A673 (cell line): ENCODE measurements around the gene KCNMA1. TPM values are rescaled to one million over a fixed set of nuclear protein-coding genes. Genes with fewer than 3 reads are reported as not detected.
A peak's percentile ranks its signal among the peaks of the same experiment; 100 is the strongest.

Source experiments
- BruUV-seq: library from RNA; stranded (reverse); fragments of 400-500 nt; replicated peaks from 2 replicates; lab custom pipeline; 2021; lab: Mats Ljungman, UMichigan
- CTCF ChIA-PET: fragments of 300-600 bp; sonication (Branson Sonifier 250); formaldehyde crosslinking; loops from one replicate; lab custom pipeline; 2022; ENCODE audit warnings: antibody characterized with exemption; lab: Charles Lee
- POLR2A ChIA-PET: fragments of 300-600 bp; sonication (Branson Sonifier 250); formaldehyde crosslinking; loops from one replicate; lab custom pipeline; 2022; ENCODE audit warnings: antibody characterized with exemption; ENCODE audit not compliant: low non-redundant PET; lab: Charles Lee
- DNase-seq: peaks from one replicate; pipeline ENCODE4 v3.0.0-alpha.2; 2015; ENCODE audit warnings: low spot score
- H3K27ac ChIP-seq: fragments of 200-600 bp; sonication (generic); 2 replicates; pipeline ENCODE4 v1.5.1; 2016; ENCODE audit warnings: mixed run types, low read depth, mild to moderate bottlenecking, mixed read lengths, antibody characterized with exemption, low read length; ENCODE audit not compliant: poor library complexity, severe bottlenecking
- H3K27me3 ChIP-seq: fragments of 200-600 bp; sonication (generic); replicated peaks from 2 replicates; pipeline ENCODE4 v1.6.1; 2017; ENCODE audit warnings: mixed run types, low read depth, mild to moderate bottlenecking, mixed read lengths, antibody characterized with exemption, low read length; ENCODE audit not compliant: insufficient read depth, poor library complexity
- H3K36me3 ChIP-seq: fragments of 200-600 bp; sonication (generic); 2 replicates; pipeline ENCODE4 v1.6.1; 2016; ENCODE audit warnings: mixed run types, mild to moderate bottlenecking, mixed read lengths, antibody characterized with exemption, low read length; ENCODE audit not compliant: insufficient read depth, poor library complexity, severe bottlenecking
- H3K4me1 ChIP-seq: fragments of 200-600 bp; sonication (generic); 2 replicates; pipeline ENCODE4 v1.6.1; 2017; ENCODE audit warnings: mixed run types, mild to moderate bottlenecking, mixed read lengths, antibody characterized with exemption, low read length; ENCODE audit not compliant: insufficient read depth, poor library complexity, severe bottlenecking
- H3K4me3 ChIP-seq: fragments of 200-600 bp; sonication (generic); 2 replicates; pipeline ENCODE4 v1.5.1; 2016; ENCODE audit warnings: low read depth, mixed run types, mild to moderate bottlenecking, mixed read lengths, low read length; ENCODE audit not compliant: poor library complexity, severe bottlenecking
- H3K9me3 ChIP-seq: fragments of 200-600 bp; sonication (generic); 2 replicates; pipeline ENCODE4 v1.6.1; 2016; ENCODE audit warnings: mixed run types, low read depth, mild to moderate bottlenecking, mixed read lengths, antibody characterized with exemption, low read length; ENCODE audit not compliant: poor library complexity, severe bottlenecking
- EZH2 ChIP-seq: fragments of 200-600 bp; sonication (generic); IDR thresholded peaks from 2 replicates; pipeline ENCODE4 v1.6.1; 2017; ENCODE audit warnings: borderline replicate concordance, low read depth, mild to moderate bottlenecking, mixed read lengths, antibody characterized with exemption, low read length; ENCODE audit not compliant: poor library complexity, severe bottlenecking
- intact Hi-C: fragments of 100-400 bp; cut with micrococcal nuclease; formaldehyde crosslinking; loops from one replicate; pipeline ENCODE4 v1.10.0; 2022; ENCODE audit not compliant: unreplicated experiment
- total RNA-seq: library from RNA; stranded (reverse); gene quantifications from 2 replicates; pipeline ENCODE4 v1.2.3, GENCODE V29; 2021
- TF ChIP-seq, protein P1 (sequence below): fragments of 300-800, 200-600 bp; sonication (generic); conservative IDR thresholded peaks from 2 replicates; pipeline ENCODE4 v1.5.1; 2017; ENCODE audit warnings: low read depth, mild to moderate bottlenecking, antibody characterized with exemption, low read length, moderate library complexity, mixed read lengths

Gene KCNMA1
- total RNA-seq, 1 experiment from 2014 or later = 0.84 TPM

DNA sequence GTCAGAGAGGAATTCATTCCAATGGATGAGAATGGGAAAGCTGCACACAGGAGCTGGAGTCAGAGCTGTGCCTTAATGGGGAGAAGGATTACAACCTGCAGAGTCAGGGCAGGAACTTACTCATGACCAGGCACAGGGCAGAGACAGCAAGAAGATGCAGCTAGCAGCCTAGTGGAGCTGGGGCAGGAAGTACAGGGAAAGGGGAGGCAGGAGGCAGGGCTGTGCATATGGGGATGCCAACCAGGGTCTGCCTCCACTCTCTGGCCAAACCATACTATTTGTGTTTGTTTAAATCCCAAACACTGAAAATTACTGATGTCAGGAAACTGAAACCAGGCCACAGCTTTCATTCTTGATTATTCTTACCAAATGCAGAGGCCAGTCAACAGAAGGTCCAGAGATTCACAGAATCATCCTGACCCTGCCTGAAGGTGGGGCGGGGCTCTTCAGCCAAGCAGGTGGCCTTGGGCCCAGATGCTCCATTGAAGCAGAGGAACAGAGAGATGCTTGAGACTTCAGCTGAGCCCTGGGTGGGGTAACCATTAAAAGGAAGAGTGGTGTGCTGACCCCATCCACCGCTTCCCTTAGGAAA lies 461.9 kb downstream of the KCNMA1 start:
- Histone ChIP-seq H3K4me3 (no peak overlapping the region), H3K9me3 (no peaks in the 10 kb centered on the region), H3K36me3 (no peaks in the 10 kb centered on the region), H3K27ac (no peak overlapping the region), H3K4me1 (no peaks in the 10 kb centered on the region), H3K27me3 (no peaks in the 10 kb centered on the region)
- TF ChIP-seq EZH2 = no peak
- TF ChIP-seq, protein P1, sequence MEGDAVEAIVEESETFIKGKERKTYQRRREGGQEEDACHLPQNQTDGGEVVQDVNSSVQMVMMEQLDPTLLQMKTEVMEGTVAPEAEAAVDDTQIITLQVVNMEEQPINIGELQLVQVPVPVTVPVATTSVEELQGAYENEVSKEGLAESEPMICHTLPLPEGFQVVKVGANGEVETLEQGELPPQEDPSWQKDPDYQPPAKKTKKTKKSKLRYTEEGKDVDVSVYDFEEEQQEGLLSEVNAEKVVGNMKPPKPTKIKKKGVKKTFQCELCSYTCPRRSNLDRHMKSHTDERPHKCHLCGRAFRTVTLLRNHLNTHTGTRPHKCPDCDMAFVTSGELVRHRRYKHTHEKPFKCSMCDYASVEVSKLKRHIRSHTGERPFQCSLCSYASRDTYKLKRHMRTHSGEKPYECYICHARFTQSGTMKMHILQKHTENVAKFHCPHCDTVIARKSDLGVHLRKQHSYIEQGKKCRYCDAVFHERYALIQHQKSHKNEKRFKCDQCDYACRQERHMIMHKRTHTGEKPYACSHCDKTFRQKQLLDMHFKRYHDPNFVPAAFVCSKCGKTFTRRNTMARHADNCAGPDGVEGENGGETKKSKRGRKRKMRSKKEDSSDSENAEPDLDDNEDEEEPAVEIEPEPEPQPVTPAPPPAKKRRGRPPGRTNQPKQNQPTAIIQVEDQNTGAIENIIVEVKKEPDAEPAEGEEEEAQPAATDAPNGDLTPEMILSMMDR = no peak
- ChIA-PET CTCF (interaction anchor here (0.6 kb wide), 1 partner anchor 160 kb away, joined by 3 read pairs; no protein-coding TSS in a partner anchor), POLR2A (no interaction called here)
- no peak for DNase-seq
- BruUV-seq = no TSS peak
- intact Hi-C loops = loop anchor here (2.0 to 10.0 kb wide), 2 partner anchors 219 to 581 kb away; no protein-coding TSS in a partner anchor

GRCh38 chr10:77173615-77174461 lies 463.8 kb downstream of the KCNMA1 start:
- POLR2A ChIA-PET = no interaction called here
- peak; percentile 79 for DNase-seq
- CTCF ChIA-PET = interaction anchor here (1.1 to 2.3 kb wide), 3 partner anchors 8 to 470 kb away, joined by 4 to 11 read pairs (median 7); no protein-coding TSS in a partner anchor
- H3K36me3 ChIP-seq = no peaks in the 10 kb centered on the region
- intact Hi-C loops = loop anchor here (1.0 to 10.0 kb wide), 3 partner anchors 221 to 583 kb away; no protein-coding TSS in a partner anchor
- TF ChIP-seq, protein P1 = peak; percentile 91
- TF ChIP-seq EZH2 = no peak
- H3K9me3 ChIP-seq = no peaks in the 10 kb centered on the region
- no peaks in the 10 kb centered on the region for H3K4me1 ChIP-seq
- no peak overlapping the region for H3K27ac ChIP-seq
- H3K4me3 ChIP-seq = no peak overlapping the region
- no peaks in the 10 kb centered on the region for H3K27me3 ChIP-seq
- no TSS peak for BruUV-seq

DNA sequence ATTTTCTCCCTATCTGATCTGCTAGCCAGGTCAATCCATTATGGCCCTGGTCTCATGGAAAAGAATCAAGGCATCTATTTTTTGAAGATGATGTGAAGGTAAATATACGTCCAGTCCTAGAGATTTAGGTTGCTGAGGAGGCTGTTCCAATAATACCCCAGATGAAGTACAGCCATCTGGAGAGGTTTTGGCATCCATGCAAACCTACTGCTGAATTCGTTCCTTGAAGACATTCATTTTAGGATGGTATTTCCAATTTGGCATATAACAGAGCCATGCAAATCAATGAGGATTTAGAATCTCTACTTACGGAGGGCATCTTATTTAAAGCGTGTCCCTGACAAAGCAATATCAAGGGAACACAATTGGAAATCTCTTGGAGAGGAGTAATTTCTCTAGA lies 465.5 kb downstream of the KCNMA1 start:
- ChIA-PET CTCF (no interaction called here), POLR2A (no interaction called here)
- TF ChIP-seq, protein P1 = no peak
- TF ChIP-seq EZH2 = no peak
- Histone ChIP-seq H3K27ac (no peak overlapping the region), H3K4me1 (no peaks in the 10 kb centered on the region), H3K36me3 (no peaks in the 10 kb centered on the region), H3K27me3 (peaks cover 1% of the 10 kb centered on the region), H3K4me3 (no peak overlapping the region), H3K9me3 (no peaks in the 10 kb centered on the region)
- intact Hi-C loops = loop anchor here (10.0 kb wide), 1 partner anchor 223 kb away; no protein-coding TSS in a partner anchor
- no TSS peak for BruUV-seq
- no peak for DNase-seq
